ENCODE measurements around the gene SRGAP2C.
"Not testable (repeated sequence)": the region's sequence is repeated elsewhere in the genome, so short reads cannot be mapped to it uniquely, and the experiment has no call there.

Gene SRGAP2C

GRCh38 chr1:121283587-121284180 lies 98.9 kb downstream of the SRGAP2C start:
- DNase-seq, result not testable (repeated sequence)

- DNase-seq, result not testable (repeated sequence)
These were observed 107.8 kb downstream of the SRGAP2C start for GRCh38 chr1:121292590-121292989.

GRCh38 chr1:121293263-121294204 lies 108.8 kb downstream of the SRGAP2C start:
- DNase-seq, result not testable (repeated sequence)

- not testable (repeated sequence) for DNase-seq
These were observed 109.4 kb downstream of the SRGAP2C start for GRCh38 chr1:121294205-121294570.

- DNase-seq, result not testable (repeated sequence)
These were observed 111.8 kb downstream of the SRGAP2C start for GRCh38 chr1:121296563-121296962.

- not testable (repeated sequence) for DNase-seq
These were observed 113.8 kb downstream of the SRGAP2C start for GRCh38 chr1:121298529-121298928.

- not testable (repeated sequence) for DNase-seq
These were observed 114.9 kb downstream of the SRGAP2C start for GRCh38 chr1:121299514-121300149.

GRCh38 chr1:121301876-121302275 lies 117.1 kb downstream of the SRGAP2C start:
- DNase-seq, result not testable (repeated sequence)

- DNase-seq, result not testable (repeated sequence)
These were observed 123.0 kb downstream of the SRGAP2C start for GRCh38 chr1:121307759-121308158.

- DNase-seq, result not testable (repeated sequence)
These were observed 130.7 kb downstream of the SRGAP2C start for GRCh38 chr1:121315509-121315908.

- DNase-seq, result not testable (repeated sequence)
These were observed 131.3 kb downstream of the SRGAP2C start for GRCh38 chr1:121316081-121316480.

- DNase-seq, result not testable (repeated sequence)
These were observed 133.0 kb downstream of the SRGAP2C start for GRCh38 chr1:121317491-121318468.

- DNase-seq, result not testable (repeated sequence)
These were observed 133.9 kb downstream of the SRGAP2C start for GRCh38 chr1:121318687-121319086.

- DNase-seq, result not testable (repeated sequence)
These were observed 136.9 kb downstream of the SRGAP2C start for GRCh38 chr1:121321660-121322059.

- DNase-seq, result not testable (repeated sequence)
These were observed 140.0 kb downstream of the SRGAP2C start for GRCh38 chr1:121324726-121325125.

GRCh38 chr1:121332141-121332540 lies 147.4 kb downstream of the SRGAP2C start:
- DNase-seq, result not testable (repeated sequence)

GRCh38 chr1:121332599-121333562 lies 148.1 kb downstream of the SRGAP2C start:
- DNase-seq, result not testable (repeated sequence)

- not testable (repeated sequence) for DNase-seq
These were observed 153.2 kb downstream of the SRGAP2C start for GRCh38 chr1:121337958-121338357.

GRCh38 chr1:121339611-121340010 lies 154.8 kb downstream of the SRGAP2C start:
- DNase-seq, result not testable (repeated sequence)

- DNase-seq, result not testable (repeated sequence)
These were observed 158.6 kb downstream of the SRGAP2C start for GRCh38 chr1:121343311-121343906.
